HepG2 (cell line): ENCODE measurements around the gene TPX2. TPM values are rescaled to one million over a fixed set of nuclear protein-coding genes. Genes with fewer than 3 reads are reported as not detected.

Source experiments
- HMGA1 ChIP-seq: sonication (generic); formaldehyde crosslinking; conservative IDR thresholded peaks from 2 replicates; pipeline ENCODE4 v1.4.0; 2020; ENCODE audit warnings: missing genetic modification reagents
- LCORL ChIP-seq, 2 experiments: fragments of 450-650 bp in 1 of 2; sonication (generic) in 1 of 2; formaldehyde crosslinking in 1 of 2; IDR thresholded peaks; 2 replicates each; pipeline versions ENCODE4 v1.5.0 to v1.6.1; 2017 to 2020; ENCODE audit warnings: antibody characterized with exemption in 1 of 2, missing genetic modification reagents in 1 of 2
- MTERF4 ChIP-seq: sonication (generic); formaldehyde crosslinking; IDR thresholded peaks from 2 replicates; pipeline ENCODE4 v1.8.0; 2023; ENCODE audit warnings: mild to moderate bottlenecking, missing genetic modification reagents
- PATZ1 ChIP-seq: sonication (generic); formaldehyde crosslinking; IDR thresholded peaks from 2 replicates; pipeline ENCODE4 v1.4.0; 2020; ENCODE audit warnings: missing genetic modification reagents
- POLR2AphosphoS2 ChIP-seq: IDR thresholded peaks from 2 replicates; pipeline ENCODE4 v1.6.1; 2011; ENCODE audit warnings: low read depth, low read length, improper control_type of control experiment
- PREB ChIP-seq: sonication (generic); formaldehyde crosslinking; IDR thresholded peaks from 2 replicates; pipeline ENCODE4 v1.4.0; 2020; ENCODE audit warnings: missing genetic modification reagents
- ZBTB34 ChIP-seq: sonication (generic); formaldehyde crosslinking; IDR thresholded peaks from 2 replicates; pipeline ENCODE4 v1.8.0; 2022; ENCODE audit warnings: mild to moderate bottlenecking, missing genetic modification reagents
- ZGPAT ChIP-seq: IDR thresholded peaks from 2 replicates; pipeline ENCODE4 v1.6.1; 2016; ENCODE audit warnings: mild to moderate bottlenecking
- ZMAT5 ChIP-seq: sonication (generic); formaldehyde crosslinking; IDR thresholded peaks from 2 replicates; pipeline ENCODE4 v1.5.0; 2020; ENCODE audit warnings: mild to moderate bottlenecking, low read depth, missing genetic modification reagents, borderline replicate concordance
- ZNF230 ChIP-seq: sonication (generic); formaldehyde crosslinking; IDR thresholded peaks from 2 replicates; pipeline ENCODE4 v1.4.0; 2020; ENCODE audit warnings: mild to moderate bottlenecking, missing genetic modification reagents
- ZNF264 ChIP-seq: sonication (generic); formaldehyde crosslinking; IDR thresholded peaks from 2 replicates; pipeline ENCODE4 v1.4.0; 2020; ENCODE audit warnings: missing genetic modification reagents
- ZNF350 ChIP-seq: sonication (generic); formaldehyde crosslinking; IDR thresholded peaks from 2 replicates; pipeline ENCODE4 v1.4.0; 2020; ENCODE audit warnings: mild to moderate bottlenecking, low read depth, missing genetic modification reagents, borderline replicate concordance
- ZNF431 ChIP-seq: sonication (generic); formaldehyde crosslinking; IDR thresholded peaks from 2 replicates; pipeline ENCODE4 v1.9.0; 2022; ENCODE audit warnings: missing genetic modification reagents, low read depth, mild to moderate bottlenecking, borderline replicate concordance
- ZNF503 ChIP-seq: sonication (generic); formaldehyde crosslinking; IDR thresholded peaks from 2 replicates; pipeline ENCODE4 v1.4.0; 2020; ENCODE audit warnings: missing genetic modification reagents
- ZNF530 ChIP-seq: sonication (generic); formaldehyde crosslinking; IDR thresholded peaks from 2 replicates; pipeline ENCODE4 v1.5.0; 2020; ENCODE audit warnings: low read depth, mild to moderate bottlenecking, missing genetic modification reagents
- ZNF746 ChIP-seq: sonication (generic); formaldehyde crosslinking; IDR thresholded peaks from 2 replicates; pipeline ENCODE4 v1.8.0; 2022; ENCODE audit warnings: mild to moderate bottlenecking, missing genetic modification reagents
- ZNF768 ChIP-seq: sonication (generic); formaldehyde crosslinking; IDR thresholded peaks from 2 replicates; pipeline ENCODE4 v1.4.0; 2020; ENCODE audit warnings: missing genetic modification reagents
- polyA plus RNA-seq, 8 experiments: library from polyadenylated mRNA; depleted of rRNA in 3 of 8; stranded (reverse) in 7 of 8; unstranded in 1 of 8; fragments of >200 nt; fragmentation: Illumina TruSeq in 4 of 8; extraction: Trizol in 4 of 8; gene quantifications; 2 replicates each; pipeline versions ENCODE4 v1.2.1 to v1.2.3, GENCODE V29; 2011 to 2016; ENCODE audit warnings: low read depth in 4 of 8, missing spikeins in 1 of 8, mixed read lengths in 1 of 8; ENCODE audit not compliant: insufficient read depth in 1 of 8
- total RNA-seq, 5 experiments: library from RNA; depleted of rRNA; stranded (reverse); fragments of >200 nt; fragmentation: Illumina TruSeq; extraction: Trizol; gene quantifications; 2 replicates each; pipeline ENCODE4 v1.2.3, GENCODE V29; 2016; ENCODE audit warnings: low read depth in 1 of 5

Gene TPX2
- total and polyA plus RNA-seq, 2 of the 13 experiments (the other 11 are each of a cell fraction or from before 2014, with no cell fraction given), result 34.3 to 124 TPM

- TF ChIP-seq ZNF264 (CRISPR knock-in tag) (peak; percentile 96), MTERF4 (CRISPR knock-in tag) (0 out of 2 replicates have a peak, but pooled peaks have one; percentile 38), ZNF350 (CRISPR knock-in tag) (peak; percentile 38; the same call in 1 of the 2 replicates), POLR2AphosphoS2 (no peak), ZNF503 (CRISPR knock-in tag) (peak; percentile 76), ZNF431 (peak; percentile 17; the same call in 1 of the 2 replicates), PREB (CRISPR knock-in tag) (no peak), ZMAT5 (CRISPR knock-in tag) (no peak), ZNF530 (no peak; the same call in 1 of the 2 replicates), PATZ1 (CRISPR knock-in tag) (peak; percentile 93), LCORL (IDR thresholded peaks at IDR 0.05) (peak; percentile 29; the same call in 1 of the 2 replicates), LCORL (CRISPR knock-in tag; IDR thresholded peaks at IDR 0.05) (peak; percentile 97), ZNF768 (CRISPR knock-in tag) (peak; percentile 56; the same call in 1 of the 2 replicates), HMGA1 (CRISPR knock-in tag) (no peak), ZNF746 (CRISPR knock-in tag) (peak; percentile 78), ZGPAT (CRISPR knock-in tag) (peak; percentile 72; the same call in 1 of the 2 replicates), ZBTB34 (CRISPR knock-in tag) (peak; percentile 86), ZNF230 (CRISPR knock-in tag) (peak; percentile 78)
Observed at GRCh38 chr20:31720486-31721407, 18.3 kb upstream of the TPX2 start (continued).
